C1 segment of cervical spinal cord (tissue), 14 donors: ENCODE results near the gene NF1.
"Not testable (repeated sequence)": the region's sequence is repeated elsewhere in the genome, so short reads cannot be mapped to it uniquely, and the experiment has no call there.

Experiments
- DNase-seq, 14 donors: peaks; one replicate each; lab custom pipeline; 2025; lab: John Stamatoyannopoulos, UW

The NF1 gene

DNA sequence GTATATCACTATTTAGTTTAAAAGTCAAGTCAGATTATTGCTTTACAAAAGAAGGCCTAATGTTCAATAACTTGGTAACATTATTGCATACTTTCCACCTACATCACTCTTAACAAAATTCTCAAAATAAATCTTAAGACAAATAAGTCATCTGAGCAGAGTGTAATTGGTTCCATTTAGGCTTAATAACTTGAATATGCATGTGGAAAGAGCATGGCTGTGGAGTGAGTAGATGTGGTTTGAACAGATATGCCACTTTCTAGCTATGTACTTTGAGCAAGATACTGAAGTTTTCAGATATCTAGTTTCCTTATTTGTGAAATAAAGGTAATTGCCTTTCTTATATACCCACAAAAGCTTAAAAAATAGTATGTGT, 233.4 kb downstream of the NF1 start:
- no peak for DNase-seq

GRCh38 chr17:31329221-31329620, 234.4 kb downstream of the NF1 start:
- no peak for DNase-seq

GRCh38 chr17:31339906-31340661, 245.3 kb downstream of the NF1 start:
- no peak for DNase-seq

DNA sequence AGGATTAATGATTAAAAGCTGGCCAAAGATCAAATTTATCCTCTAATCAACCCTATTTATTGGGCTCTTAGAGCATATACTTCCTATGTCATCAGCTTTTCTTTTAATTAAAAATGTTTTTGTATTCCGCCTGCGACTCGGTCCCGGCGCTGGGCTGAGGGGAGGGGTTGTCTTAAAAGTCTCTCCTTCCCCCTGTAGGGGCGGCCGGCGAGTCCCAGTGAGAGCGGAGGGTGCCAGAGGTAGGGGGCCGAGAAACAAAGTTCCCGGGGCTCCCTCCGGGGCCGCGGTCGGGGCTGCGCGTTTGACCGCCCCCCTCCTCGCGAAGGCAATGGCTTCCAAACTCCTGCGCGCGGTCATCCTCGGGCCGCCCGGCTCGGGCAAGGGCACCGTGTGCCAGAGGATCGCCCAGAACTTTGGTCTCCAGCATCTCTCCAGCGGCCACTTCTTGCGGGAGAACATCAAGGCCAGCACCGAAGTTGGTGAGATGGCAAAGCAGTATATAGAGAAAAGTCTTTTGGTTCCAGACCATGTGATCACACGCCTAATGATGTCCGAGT, 250.5 kb downstream of the NF1 start:
- DNase-seq, result not testable (repeated sequence)

- no peak for DNase-seq
Measured at GRCh38 chr17:31349454-31349853, 254.7 kb downstream of the NF1 start.

DNA sequence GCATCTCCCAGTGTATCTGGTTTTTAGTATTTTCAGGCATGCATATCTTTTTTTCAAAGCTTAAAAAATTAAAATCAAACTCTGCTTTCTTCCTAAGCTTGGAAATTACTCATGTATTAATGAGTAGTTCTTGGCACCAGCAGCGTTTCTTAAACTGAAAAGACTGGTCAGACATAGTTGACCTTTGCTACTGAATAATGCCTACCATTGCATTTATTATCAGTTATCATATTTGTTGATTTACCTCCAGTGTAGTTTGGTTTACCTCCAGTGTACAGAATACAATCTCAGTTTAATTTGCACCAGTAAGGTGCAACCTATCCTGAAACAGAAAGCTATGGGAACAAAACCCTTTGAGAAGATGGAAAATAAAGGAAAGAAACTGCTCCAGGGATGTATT, 261.2 kb downstream of the NF1 start:
- no peak for DNase-seq

DNA sequence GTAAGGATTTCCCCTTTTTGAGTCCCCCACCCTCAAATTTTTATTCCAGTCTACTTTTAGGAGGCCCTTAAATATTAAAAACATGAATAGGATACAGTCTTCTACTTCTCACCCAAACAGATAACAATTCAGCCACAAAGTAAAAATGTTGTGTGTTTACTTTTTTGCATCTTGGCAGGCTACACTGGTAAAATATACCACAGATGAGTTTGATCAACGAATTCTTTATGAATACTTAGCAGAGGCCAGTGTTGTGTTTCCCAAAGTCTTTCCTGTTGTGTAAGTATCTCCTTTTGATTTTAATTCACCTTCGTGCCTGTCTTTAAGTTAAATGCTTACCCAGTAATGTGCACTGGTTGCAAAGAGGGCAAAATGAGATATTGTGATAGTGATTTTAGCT, 262.3 kb downstream of the NF1 start:
- no peak for DNase-seq

- DNase-seq, result no peak
Measured at GRCh38 chr17:31357839-31358394, 263.1 kb downstream of the NF1 start.

GRCh38 chr17:31364012-31364411, 269.2 kb downstream of the NF1 start:
- DNase-seq, result no peak

DNA sequence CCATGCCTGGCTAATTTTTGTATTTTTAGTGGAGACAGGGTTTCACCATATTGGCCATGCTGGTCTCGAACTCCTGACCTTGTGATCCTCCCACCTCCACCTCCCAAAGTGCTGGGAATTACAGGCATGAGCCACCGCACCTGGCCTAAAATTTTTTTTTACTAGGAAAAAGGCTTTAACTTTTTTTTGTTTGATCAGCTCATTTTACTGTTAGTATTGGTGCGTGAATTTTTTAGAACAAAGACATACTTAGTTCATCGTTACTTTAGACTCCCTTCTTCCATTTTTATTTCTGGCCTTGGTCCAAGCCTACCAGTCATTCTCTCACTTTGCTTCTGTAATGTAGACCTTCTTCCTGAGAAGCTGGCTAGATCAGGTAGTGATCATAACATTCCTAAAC, 271.3 kb downstream of the NF1 start:
- DNase-seq, result no peak

- DNase-seq, result no peak
Measured at GRCh38 chr17:31369266-31369665, 274.5 kb downstream of the NF1 start.

DNA sequence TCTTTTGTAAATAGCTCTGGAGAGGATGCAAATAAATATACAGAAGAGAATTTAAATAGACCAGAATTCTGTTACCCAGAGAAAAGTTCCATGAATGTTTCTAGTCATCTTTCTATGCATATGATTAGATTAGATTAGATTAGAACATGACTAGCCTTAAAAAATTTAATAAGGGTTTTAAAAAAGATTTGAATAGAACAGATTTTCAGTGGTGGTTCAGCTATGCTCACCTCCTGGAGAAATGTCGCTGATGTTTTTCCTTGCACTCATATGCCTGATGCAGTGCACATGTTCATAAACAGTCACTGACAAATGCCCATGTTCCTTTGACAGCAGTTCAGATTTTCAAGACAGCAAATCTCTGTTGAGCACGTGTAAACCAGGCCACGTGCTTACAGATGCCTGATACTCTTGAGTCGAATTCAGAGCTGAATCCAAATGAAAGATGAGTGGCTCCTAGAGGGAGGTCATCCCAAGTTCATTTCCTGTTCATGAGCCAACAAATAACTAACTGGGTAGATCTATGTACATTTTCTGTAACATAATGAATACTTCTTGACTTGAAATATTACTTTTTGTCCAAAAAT, 276.8 kb downstream of the NF1 start:
- no peak for DNase-seq

DNA sequence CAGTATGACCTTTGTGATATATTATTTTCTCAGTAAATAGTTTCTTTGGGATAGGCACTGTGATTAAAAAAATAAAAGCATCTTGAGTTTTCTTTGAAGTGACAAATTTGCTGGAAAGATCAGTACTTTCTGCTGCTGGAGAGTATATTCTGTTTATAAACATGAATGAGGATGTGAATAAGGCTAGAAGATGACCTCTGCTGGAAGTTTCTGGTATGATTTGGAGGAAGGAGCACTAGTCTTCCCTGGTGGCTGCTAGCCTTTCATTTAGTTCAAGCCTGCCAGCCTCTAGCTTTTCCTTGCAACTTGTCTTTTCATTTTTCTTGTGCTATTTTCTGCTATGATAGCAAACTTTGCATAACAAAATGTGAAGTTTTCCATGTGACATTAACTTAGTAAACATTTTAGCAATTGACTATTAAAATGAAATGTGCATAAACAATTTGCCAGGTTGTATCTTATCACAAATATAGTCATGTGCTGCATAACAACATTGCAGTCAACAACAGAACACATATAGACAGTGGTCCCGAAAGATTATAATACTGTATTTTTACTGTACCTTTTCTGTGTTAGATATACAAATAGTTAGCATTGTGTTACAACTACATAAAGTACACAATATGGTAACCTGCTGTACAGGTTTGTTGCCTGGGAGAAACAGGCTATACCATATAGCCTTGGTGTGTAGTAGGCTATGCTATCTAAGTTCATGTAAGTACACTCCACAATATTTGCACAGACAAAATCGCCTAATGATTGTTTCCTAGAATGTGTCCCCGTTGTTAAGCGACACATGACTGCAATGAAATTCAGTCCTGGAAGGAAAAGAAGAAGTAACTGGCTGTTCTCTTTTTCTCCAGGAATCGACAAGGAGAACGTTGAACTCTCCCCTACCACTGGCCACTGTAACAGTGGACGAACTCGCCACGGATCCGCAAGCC, 278.6 kb downstream of the NF1 start:
- peak in 1 of 14 donors; percentile 22 for DNase-seq

- no peak for DNase-seq
Measured at GRCh38 chr17:31374094-31374447, 279.3 kb downstream of the NF1 start.

DNA sequence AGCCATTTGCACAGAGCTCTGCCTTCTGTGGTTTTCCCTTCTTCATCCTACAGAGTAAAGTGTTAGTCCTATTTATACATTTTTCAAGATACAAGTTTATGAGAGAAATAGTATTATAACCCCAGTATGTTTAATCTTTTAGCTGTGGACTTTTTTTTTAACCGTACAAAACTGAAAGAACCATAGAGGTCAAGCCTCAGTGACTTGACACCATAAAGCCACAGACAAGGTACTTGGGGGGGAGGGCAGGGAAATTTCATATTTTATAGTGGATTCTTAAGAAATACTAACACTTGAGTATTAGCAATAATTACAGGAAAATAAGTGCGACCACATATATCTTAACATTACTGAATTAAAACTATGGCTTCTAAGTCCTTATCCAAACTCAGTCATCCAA, 279.7 kb downstream of the NF1 start:
- no peak for DNase-seq

GRCh38 chr17:31378638-31379037, 283.9 kb downstream of the NF1 start:
- no peak for DNase-seq

- no peak for DNase-seq
Measured at GRCh38 chr17:31379597-31380205, 284.9 kb downstream of the NF1 start.

- DNase-seq, result no peak
Measured at GRCh38 chr17:31381165-31381668, 286.4 kb downstream of the NF1 start.

DNA sequence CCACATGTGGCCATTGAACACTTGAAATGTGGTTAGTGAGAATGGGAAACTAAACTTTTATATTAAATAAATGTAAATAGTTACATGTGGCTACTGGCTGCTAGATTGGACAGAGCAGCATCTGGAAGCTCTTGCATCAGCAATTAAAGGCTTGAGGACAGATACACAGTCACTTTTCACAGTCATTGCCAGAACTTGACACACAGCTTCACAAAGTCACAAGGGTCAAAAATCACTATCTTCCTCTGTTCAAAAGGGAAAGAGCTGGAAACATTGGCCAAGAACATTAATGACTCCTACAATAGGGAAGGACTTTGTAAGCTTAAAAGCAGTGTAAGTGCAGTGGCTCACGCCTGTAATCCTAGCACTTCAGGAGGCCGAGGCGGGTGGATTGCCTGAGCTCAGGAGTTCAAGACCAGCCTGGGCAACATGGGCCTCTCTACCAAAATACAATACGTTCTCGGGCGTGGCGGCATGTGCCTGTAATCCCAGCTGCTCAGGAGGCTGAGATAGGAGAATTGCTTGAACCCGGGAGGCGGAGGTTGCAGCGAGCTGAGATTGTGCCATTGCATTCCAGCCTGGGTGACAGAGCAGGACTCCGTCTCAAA, 288.0 kb downstream of the NF1 start:
- not testable (repeated sequence) for DNase-seq

DNA sequence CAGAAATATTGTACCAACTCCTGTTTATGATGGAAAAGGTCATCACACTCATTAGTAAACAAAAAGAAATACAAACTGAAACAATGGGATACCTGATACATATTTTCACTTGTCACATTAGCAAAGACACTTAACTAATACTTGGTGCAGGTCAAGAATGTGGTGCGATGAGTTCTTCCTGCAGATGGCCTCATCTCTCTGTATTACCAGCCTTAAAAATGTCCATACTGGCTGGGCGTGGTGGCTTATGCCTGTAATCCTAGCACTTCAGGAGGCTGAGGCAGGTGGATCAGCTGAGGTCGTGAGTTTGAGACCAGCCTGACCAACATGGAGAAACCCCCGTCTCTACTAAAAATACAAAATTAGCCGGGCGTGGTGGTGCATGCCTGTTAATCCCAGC, 288.7 kb downstream of the NF1 start:
- DNase-seq, result not testable (repeated sequence)
